GM13976 (cell line): ENCODE results near the gene TFAP2A.

Experiments used
- DNase-seq: peaks from one replicate; pipeline ENCODE4 v3.0.0; 2012; ENCODE audit warnings: low spot score
- in situ Hi-C: fragments of 300-500 bp; cut with MboI; formaldehyde crosslinking; loops from one replicate; pipeline ENCODE4 v1.12.0; 2022; ENCODE audit warnings: low sequenced_read_pairs, mixed read lengths, inconsistent platforms; ENCODE audit not compliant: unreplicated experiment
- TF ChIP-seq, protein P1 (sequence below): IDR thresholded peaks from 2 replicates; pipeline ENCODE4 v1.5.1; 2012; ENCODE audit warnings: borderline replicate concordance, mild to moderate bottlenecking; ENCODE audit not compliant: insufficient read depth; ENCODE audit errors: extremely low read depth, missing control alignments, control extremely low read depth

TFAP2A gene

DNA sequence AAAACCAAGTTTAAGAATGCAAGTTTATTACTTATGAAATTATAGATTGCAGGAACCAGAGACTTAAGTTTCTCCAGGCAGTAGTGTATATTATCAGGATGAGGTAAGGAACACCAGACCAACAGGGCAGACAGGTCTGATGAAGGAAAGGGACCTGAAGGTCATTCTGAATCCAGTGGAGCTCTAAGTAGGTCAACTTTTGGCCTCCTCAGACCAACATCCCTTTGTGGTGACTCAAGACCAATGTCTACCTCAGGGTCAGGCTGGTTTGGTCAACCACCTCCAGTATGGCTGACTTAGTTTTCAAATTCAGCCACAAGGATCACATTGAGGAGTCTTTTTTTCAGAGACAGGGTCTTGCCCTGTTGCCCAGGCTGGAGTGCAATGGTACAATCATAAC lies 38.7 kb upstream of the TFAP2A start:
- DNase-seq: no peak
- in situ Hi-C loops: no loop called here
- TF ChIP-seq, protein P1, sequence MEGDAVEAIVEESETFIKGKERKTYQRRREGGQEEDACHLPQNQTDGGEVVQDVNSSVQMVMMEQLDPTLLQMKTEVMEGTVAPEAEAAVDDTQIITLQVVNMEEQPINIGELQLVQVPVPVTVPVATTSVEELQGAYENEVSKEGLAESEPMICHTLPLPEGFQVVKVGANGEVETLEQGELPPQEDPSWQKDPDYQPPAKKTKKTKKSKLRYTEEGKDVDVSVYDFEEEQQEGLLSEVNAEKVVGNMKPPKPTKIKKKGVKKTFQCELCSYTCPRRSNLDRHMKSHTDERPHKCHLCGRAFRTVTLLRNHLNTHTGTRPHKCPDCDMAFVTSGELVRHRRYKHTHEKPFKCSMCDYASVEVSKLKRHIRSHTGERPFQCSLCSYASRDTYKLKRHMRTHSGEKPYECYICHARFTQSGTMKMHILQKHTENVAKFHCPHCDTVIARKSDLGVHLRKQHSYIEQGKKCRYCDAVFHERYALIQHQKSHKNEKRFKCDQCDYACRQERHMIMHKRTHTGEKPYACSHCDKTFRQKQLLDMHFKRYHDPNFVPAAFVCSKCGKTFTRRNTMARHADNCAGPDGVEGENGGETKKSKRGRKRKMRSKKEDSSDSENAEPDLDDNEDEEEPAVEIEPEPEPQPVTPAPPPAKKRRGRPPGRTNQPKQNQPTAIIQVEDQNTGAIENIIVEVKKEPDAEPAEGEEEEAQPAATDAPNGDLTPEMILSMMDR: no peak

- TF ChIP-seq, protein P1: no peak
- in situ Hi-C loops: no loop called here
- no peak for DNase-seq
Observed at GRCh38 chr6:10451828-10452509, 37.1 kb upstream of the TFAP2A start.

GRCh38 chr6:10451394-10451793 lies 36.5 kb upstream of the TFAP2A start:
- no peak for DNase-seq
- TF ChIP-seq, protein P1: no peak
- in situ Hi-C loops: no loop called here

GRCh38 chr6:10449751-10450150 lies 34.9 kb upstream of the TFAP2A start:
- no peak for DNase-seq
- in situ Hi-C loops: loop anchor here (25.0 kb wide), 1 partner anchor 1462 kb away; no protein-coding TSS in a partner anchor
- TF ChIP-seq, protein P1: no peak

- in situ Hi-C loops: loop anchor here (25.0 kb wide), 1 partner anchor 1461 kb away; no protein-coding TSS in a partner anchor
- TF ChIP-seq, protein P1: no peak
- no peak for DNase-seq
Observed at GRCh38 chr6:10448096-10448495, 33.2 kb upstream of the TFAP2A start.

DNA sequence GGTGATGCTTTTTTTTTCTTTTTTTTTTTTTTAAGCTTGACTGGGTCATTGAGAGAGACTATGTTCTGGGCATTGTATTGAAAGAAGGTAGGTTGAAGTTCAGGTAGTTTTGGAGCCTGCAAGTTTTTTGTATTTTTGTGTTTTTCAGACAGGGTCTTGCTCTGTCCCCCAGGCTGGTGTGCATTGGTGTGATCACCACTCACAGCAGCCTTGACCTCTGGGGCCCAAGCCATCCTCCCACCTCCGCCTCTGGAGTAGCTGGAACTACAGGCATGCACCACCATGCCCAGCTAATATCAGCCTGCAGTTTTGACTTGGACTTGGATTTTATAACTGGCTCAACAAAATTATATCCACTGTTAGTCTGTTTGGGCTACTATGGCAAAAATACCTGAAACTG lies 31.7 kb upstream of the TFAP2A start:
- no peak for DNase-seq
- in situ Hi-C loops: loop anchor here (25.0 kb wide), 1 partner anchor 1459 kb away; no protein-coding TSS in a partner anchor
- TF ChIP-seq, protein P1: no peak

GRCh38 chr6:10441655-10442009 lies 26.8 kb upstream of the TFAP2A start:
- no peak for DNase-seq
- in situ Hi-C loops: loop anchor here (25.0 kb wide), 1 partner anchor 1454 kb away; no protein-coding TSS in a partner anchor
- TF ChIP-seq, protein P1: no peak
